MCF 10A (cell line): ENCODE measurements around the gene BAAT. TPM values are rescaled to one million over a fixed set of nuclear protein-coding genes. Genes with fewer than 3 reads are reported as not detected.

Source experiments
- BruUV-seq: library from RNA; stranded (reverse); fragments of 400-500 nt; replicated peaks from 2 replicates; lab custom pipeline; 2021; lab: Mats Ljungman, UMichigan
- CTCF ChIA-PET: fragments of 300-600 bp; sonication (Branson Sonifier 250); formaldehyde crosslinking; extraction: SDS; loops from one replicate; lab custom pipeline; 2021; ENCODE audit warnings: antibody characterized with exemption, inconsistent platforms; lab: Yijun Ruan, JAX
- POLR2A ChIA-PET: fragments of 300-600, 350-650 bp; sonication (Branson Sonifier 250); formaldehyde crosslinking; extraction: SDS; loops from one replicate; lab custom pipeline; 2020; ENCODE audit warnings: antibody characterized with exemption, inconsistent platforms; lab: Yijun Ruan, JAX
- DNase-seq: peaks from one replicate; pipeline ENCODE4 v3.0.0-alpha.2; 2018; ENCODE audit not compliant: unreplicated experiment
- H3K27ac Mint-ChIP-seq: one replicate; pipeline ENCODE4 v1.8.0; 2022; ENCODE audit warnings: mild to moderate bottlenecking, low read depth, mixed read lengths; ENCODE audit not compliant: unreplicated experiment
- H3K27me3 Mint-ChIP-seq: one replicate; pipeline ENCODE4 v1.8.0; 2022; ENCODE audit warnings: mixed read lengths; ENCODE audit not compliant: insufficient read depth, unreplicated experiment
- H3K36me3 Mint-ChIP-seq: one replicate; pipeline ENCODE4 v1.8.0; 2022; ENCODE audit warnings: mild to moderate bottlenecking, moderate library complexity, mixed read lengths; ENCODE audit not compliant: insufficient read depth, unreplicated experiment
- H3K4me1 Mint-ChIP-seq: one replicate; pipeline ENCODE4 v1.8.0; 2022; ENCODE audit warnings: mixed read lengths; ENCODE audit not compliant: insufficient read depth, unreplicated experiment
- H3K4me3 Mint-ChIP-seq: one replicate; pipeline ENCODE4 v1.8.0; 2022; ENCODE audit warnings: mild to moderate bottlenecking, moderate library complexity, mixed read lengths; ENCODE audit not compliant: unreplicated experiment
- H3K9me3 Mint-ChIP-seq: one replicate; pipeline ENCODE4 v1.8.0; 2022; ENCODE audit warnings: mixed read lengths; ENCODE audit not compliant: unreplicated experiment
- intact Hi-C: fragments of 100-400 bp; cut with micrococcal nuclease; formaldehyde crosslinking; loops from 2 replicates; pipeline ENCODE4 v1.14.1; 2022
- total RNA-seq: library from RNA; stranded (reverse); gene quantifications from 2 replicates; pipeline ENCODE4 v1.2.3, GENCODE V29; 2022
- TF ChIP-seq, protein P1 (sequence below): fragments of 200-600 bp; IDR thresholded peaks from one replicate; pipeline ENCODE4 v1.8.0; 2022; ENCODE audit warnings: antibody characterized with exemption, mild to moderate bottlenecking; ENCODE audit not compliant: unreplicated experiment

Gene BAAT
- total RNA-seq, 1 experiment from 2014 or later = 0.14 TPM

DNA sequence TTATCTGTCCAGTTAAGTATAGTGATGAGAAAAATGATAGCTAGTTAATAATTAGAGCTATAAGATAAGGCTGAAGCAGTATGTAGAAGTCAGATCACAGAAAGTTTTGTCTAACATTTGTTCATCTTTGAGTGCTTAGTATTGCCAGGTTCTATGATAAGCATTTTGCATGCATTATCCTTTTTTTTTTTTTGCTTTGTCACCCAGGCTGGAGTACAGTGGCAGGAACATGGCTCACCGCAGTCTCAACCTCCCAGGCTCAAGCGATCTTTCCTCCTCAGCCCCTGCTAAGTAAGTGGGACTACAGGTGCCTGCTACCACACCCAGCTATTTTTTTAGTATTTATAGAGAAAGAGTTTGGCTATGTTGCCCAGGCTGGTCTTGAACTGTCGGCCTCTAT is 17.5 kb downstream of the BAAT start:
- intact Hi-C loops = no loop called here
- BruUV-seq = no TSS peak
- TF ChIP-seq, protein P1, sequence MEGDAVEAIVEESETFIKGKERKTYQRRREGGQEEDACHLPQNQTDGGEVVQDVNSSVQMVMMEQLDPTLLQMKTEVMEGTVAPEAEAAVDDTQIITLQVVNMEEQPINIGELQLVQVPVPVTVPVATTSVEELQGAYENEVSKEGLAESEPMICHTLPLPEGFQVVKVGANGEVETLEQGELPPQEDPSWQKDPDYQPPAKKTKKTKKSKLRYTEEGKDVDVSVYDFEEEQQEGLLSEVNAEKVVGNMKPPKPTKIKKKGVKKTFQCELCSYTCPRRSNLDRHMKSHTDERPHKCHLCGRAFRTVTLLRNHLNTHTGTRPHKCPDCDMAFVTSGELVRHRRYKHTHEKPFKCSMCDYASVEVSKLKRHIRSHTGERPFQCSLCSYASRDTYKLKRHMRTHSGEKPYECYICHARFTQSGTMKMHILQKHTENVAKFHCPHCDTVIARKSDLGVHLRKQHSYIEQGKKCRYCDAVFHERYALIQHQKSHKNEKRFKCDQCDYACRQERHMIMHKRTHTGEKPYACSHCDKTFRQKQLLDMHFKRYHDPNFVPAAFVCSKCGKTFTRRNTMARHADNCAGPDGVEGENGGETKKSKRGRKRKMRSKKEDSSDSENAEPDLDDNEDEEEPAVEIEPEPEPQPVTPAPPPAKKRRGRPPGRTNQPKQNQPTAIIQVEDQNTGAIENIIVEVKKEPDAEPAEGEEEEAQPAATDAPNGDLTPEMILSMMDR = no peak
- no peak overlapping the region for H3K4me3 Mint-ChIP-seq
- no peak for DNase-seq
- no peaks in the 10 kb centered on the region for H3K27me3 Mint-ChIP-seq
- H3K4me1 Mint-ChIP-seq = peaks cover 7% of the 10 kb centered on the region
- no peaks in the 10 kb centered on the region for H3K36me3 Mint-ChIP-seq
- CTCF ChIA-PET = interaction anchor here (0.6 to 1.0 kb wide), 3 partner anchors 15 to 665 kb away, joined by 3 to 6 read pairs (median 3); no protein-coding TSS in a partner anchor
- POLR2A ChIA-PET = interaction anchor here (0.6 kb wide), 1 partner anchor 13 kb away, joined by 4 read pairs; no protein-coding TSS in a partner anchor
- H3K9me3 Mint-ChIP-seq = no peaks in the 10 kb centered on the region
- H3K27ac Mint-ChIP-seq = no peak overlapping the region

DNA sequence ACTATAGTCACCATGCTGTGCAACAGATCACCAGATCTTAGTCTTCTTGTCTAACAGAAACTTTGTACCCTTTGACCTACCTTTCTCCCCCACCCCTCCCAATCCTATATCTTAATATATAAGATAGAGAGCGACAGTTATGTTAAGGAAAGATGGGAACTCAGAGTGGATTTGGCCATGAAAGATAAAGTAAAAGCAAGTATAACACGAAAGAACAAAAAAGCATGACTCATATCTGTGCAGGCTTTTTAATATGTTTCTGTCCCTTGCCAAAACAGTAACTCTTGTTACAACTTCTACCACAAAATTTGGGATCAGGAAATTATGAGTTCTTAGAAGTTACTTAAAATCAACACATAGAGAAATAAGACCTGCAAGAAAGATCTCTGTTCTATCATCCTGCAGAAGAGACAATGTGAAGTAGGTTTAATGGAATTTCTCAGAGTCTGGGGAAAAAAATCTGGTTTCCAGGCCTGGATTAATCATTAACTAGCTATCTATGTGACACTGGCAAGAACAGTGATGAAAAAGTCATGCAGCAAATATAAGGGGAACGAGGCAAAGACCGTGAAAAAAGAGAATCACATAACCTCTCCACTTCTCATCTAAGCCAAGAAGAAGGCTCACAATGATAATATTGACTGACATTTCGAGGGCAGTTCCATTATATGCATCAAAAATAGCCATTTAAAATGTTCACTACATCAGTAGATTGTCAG is 18.6 kb downstream of the BAAT start:
- DNase-seq = no peak
- CTCF ChIA-PET = no interaction called here
- no TSS peak for BruUV-seq
- Mint-ChIP-seq H3K4me3 (no peak overlapping the region), H3K9me3 (no peaks in the 10 kb centered on the region), H3K36me3 (no peaks in the 10 kb centered on the region), H3K4me1 (peaks cover 7% of the 10 kb centered on the region), H3K27me3 (no peaks in the 10 kb centered on the region), H3K27ac (no peak overlapping the region)
- POLR2A ChIA-PET = no interaction called here
- TF ChIP-seq, protein P1 = no peak
- intact Hi-C loops = no loop called here

DNA sequence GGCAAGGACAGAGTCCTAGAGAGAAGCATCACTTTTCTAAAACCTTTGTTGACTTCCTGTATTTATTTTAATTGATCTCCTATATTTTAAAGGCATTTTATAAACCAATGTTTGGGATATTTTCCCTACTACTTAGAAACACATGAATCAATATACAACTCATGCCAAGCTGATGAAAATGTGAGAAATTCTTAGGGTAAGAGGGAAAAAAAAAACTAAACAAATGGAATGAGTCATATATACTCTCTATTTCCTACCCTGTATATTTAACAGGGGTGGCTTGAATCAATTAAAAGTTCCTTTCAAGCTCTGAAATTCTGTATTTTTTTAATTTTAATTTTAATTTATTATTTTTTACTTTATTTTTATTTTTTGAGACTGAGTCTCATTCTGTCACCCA is 19.6 kb downstream of the BAAT start:
- Mint-ChIP-seq H3K4me1 (peaks cover 7% of the 10 kb centered on the region), H3K9me3 (no peaks in the 10 kb centered on the region), H3K27me3 (no peaks in the 10 kb centered on the region), H3K4me3 (no peak overlapping the region), H3K36me3 (no peaks in the 10 kb centered on the region), H3K27ac (no peak overlapping the region)
- ChIA-PET POLR2A (no interaction called here), CTCF (interaction anchor here (0.6 to 1.0 kb wide), 2 partner anchors 23 to 777 kb away, joined by 3 to 6 read pairs; no protein-coding TSS in a partner anchor)
- no peak for DNase-seq
- TSS peak; percentile 76 for BruUV-seq
- TF ChIP-seq, protein P1 = no peak
- intact Hi-C loops = no loop called here

DNA sequence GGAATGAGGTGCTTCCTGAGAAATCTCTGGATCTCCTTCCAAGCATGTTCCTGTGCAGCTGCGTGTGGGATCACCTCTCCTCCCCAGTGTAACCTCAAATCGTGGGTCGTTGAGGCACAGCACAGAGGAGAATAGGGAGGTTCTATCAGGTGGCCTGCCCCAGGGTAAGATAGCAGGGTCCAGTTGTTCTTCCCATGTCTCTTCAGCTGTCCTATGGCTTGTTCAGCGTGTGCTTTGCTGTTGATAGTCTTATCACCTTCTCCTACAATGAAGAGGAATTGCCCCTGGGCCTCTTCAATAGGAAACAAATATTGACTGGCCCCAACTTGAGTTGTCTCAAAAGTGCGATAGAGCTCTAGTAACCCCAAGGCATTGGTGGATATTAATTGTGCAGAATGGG is 22.4 kb downstream of the BAAT start:
- Mint-ChIP-seq H3K9me3 (no peaks in the 10 kb centered on the region), H3K27me3 (no peaks in the 10 kb centered on the region), H3K27ac (no peak overlapping the region), H3K4me1 (peaks cover 7% of the 10 kb centered on the region), H3K36me3 (no peaks in the 10 kb centered on the region), H3K4me3 (no peak overlapping the region)
- CTCF ChIA-PET = interaction anchor here (1.4 kb wide), 1 partner anchor 26 kb away, joined by 8 read pairs; no protein-coding TSS in a partner anchor
- BruUV-seq = no TSS peak
- intact Hi-C loops = no loop called here
- DNase-seq = no peak
- TF ChIP-seq, protein P1 = no peak
- POLR2A ChIA-PET = interaction anchor here (0.7 to 0.8 kb wide), 2 partner anchors 8 to 36 kb away, joined by 3 to 4 read pairs; partner anchors contain the start of gene ZNF189
